ENCODE data around the gene NPW. TPM values are rescaled to one million over a fixed set of nuclear protein-coding genes. Genes with fewer than 3 reads are reported as not detected.

Gene NPW
- total and polyA plus RNA-seq, 2 of the 8 experiments (the other 6 are each of a cell fraction or from before 2014, with no cell fraction given): 4.0 to 10.3 TPM

DNA sequence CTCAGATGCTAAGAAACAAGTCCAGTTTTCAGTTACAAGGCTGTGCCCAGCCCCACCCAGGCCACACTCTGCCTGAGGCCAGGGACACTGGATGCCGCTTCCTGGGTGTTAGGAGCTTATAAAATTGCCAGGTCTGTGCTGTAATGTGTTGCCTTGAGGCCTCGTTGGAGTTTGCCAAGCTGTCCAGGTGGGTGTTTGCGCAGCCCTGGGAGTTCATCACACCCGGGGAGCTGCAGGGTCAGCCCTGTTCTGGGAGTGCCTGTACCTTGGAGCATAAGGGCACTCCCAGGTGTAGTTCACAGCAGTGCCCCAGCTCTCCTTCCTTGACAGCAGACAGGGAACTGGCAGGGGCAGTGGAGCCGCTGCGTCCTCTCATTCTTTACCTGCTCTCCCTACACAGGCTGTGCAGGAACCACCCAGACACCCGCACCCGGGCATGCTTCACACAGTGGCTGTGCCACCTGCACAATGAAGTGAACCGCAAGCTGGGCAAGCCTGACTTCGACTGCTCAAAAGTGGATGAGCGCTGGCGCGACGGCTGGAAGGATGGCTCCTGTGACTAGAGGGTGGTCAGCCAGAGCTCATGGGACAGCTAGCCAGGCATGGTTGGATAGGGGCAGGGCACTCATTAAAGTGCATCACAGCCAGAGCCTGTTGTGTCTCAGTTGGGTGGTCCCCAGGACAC, 34.0 kb upstream of the NPW start:
- POLR2A ChIA-PET (ENCODE audit: partially characterized antibody): interaction anchor here (0.6 to 28.2 kb wide), 11 partner anchors 9 to 232 kb away, joined by 3 to 736 read pairs (median 4); partner anchors contain the start of genes MEIOB, NDUFB10, NTHL1 and RNF151
- H2BK5ac ChIP-seq (ENCODE audit: low read depth, low read length): no peak overlapping the region

More for the DNA sequence above, 34.0 kb upstream of the NPW start:
- FAIRE-seq (no peak), DNase-seq (ENCODE audit: low read depth in 1 of 2, low spot score in 2 of 2) (no peak)
- Histone ChIP-seq H3K4me1 (replicated peaks in 1 of 4; ENCODE audit: control insufficient read depth in 3 of 4, insufficient read depth in 4 of 4, low read length in 3 of 4) (peaks cover 3 to 36% (median 21%) of the 10 kb centered on the region in 4 experiments), H3K23me2 (ENCODE audit: low read depth, low read length) (peaks cover 22% of the 10 kb centered on the region), H2AFZ (ENCODE audit: low read length) (no peak overlapping the region), H3K27me3 (replicated peaks in 1 of 4; ENCODE audit: control insufficient read depth in 3 of 4, extremely low read depth in 1 of 4, insufficient read depth in 3 of 4, low read length in 3 of 4) (peaks cover 9 to 42% (median 39%) of the 10 kb centered on the region in 4 experiments; a peak in 6 of 7 replicates), H3K9me3 (ENCODE audit: insufficient read depth in 2 of 2, low read depth in 1 of 2, low read length in 1 of 2) (no peaks in the 10 kb centered on the region), H3K18ac (ENCODE audit: extremely low read depth, low read length) (no peak overlapping the region), H3K14ac (ENCODE audit: insufficient read length) (no peak overlapping the region), H3K4me3 (ENCODE audit: extremely low read depth in 1 of 4, insufficient read depth in 2 of 4, low read depth in 3 of 4, low read length in 4 of 4) (peak overlapping the region in 1 of 4 experiments; percentile 96; a peak in 3 of 8 replicates), H3K79me1 (ENCODE audit: low read depth, low read length) (no peaks in the 10 kb centered on the region), H2BK20ac (ENCODE audit: low read length) (no peak overlapping the region), H2BK15ac (ENCODE audit: low read length) (no peak overlapping the region), H3K4ac (replicated peaks; ENCODE audit: insufficient read length, low read depth, low read length) (no peak overlapping the region), H4K5ac (ENCODE audit: insufficient read length, low read depth, low read length) (no peak overlapping the region), H2BK12ac (ENCODE audit: low read depth, low read length) (no peak overlapping the region), H4K8ac (ENCODE audit: extremely low read depth, insufficient read depth, low read length) (no peak overlapping the region), H4K91ac (replicated peaks; ENCODE audit: insufficient read length, low read length) (no peak overlapping the region), H2AK5ac (ENCODE audit: low read depth, low read length) (no peak overlapping the region), H2BK120ac (replicated peaks; ENCODE audit: low read depth, low read length) (no peak overlapping the region), H4K20me1 (replicated peaks in 1 of 2; ENCODE audit: control insufficient read depth in 1 of 2, insufficient read depth in 2 of 2, low read length in 2 of 2) (peaks cover 0 to 14% of the 10 kb centered on the region in 2 experiments), H3K23ac (ENCODE audit: insufficient read length) (no peak overlapping the region), H3K79me2 (ENCODE audit: control insufficient read depth in 1 of 2, insufficient read depth in 2 of 2, low read length in 2 of 2) (peaks cover 0 to 9% of the 10 kb centered on the region in 2 experiments; a peak in 1 of 4 replicates), H3K36me3 (ENCODE audit: control insufficient read depth in 2 of 4, insufficient read depth in 4 of 4, low read length in 3 of 4) (peaks cover 2 to 5% (median 3%) of the 10 kb centered on the region in 4 experiments; a peak in 3 of 8 replicates), H3K56ac (replicated peaks; ENCODE audit: insufficient read length, low read depth, low read length) (no peak overlapping the region), H3K4me2 (ENCODE audit: insufficient read depth in 1 of 2, low read depth in 2 of 2, low read length in 2 of 2) (peak overlapping the region; percentile 58 to 85; a peak in 3 of 4 replicates), H3K9ac (replicated peaks in 1 of 4; ENCODE audit: extremely low read depth in 1 of 4, low read depth in 3 of 4, low read length in 3 of 4) (no peak overlapping the region), H3K27ac (ENCODE audit: low read depth, low read length) (no peak overlapping the region)
- WGBS, 2 experiments (ENCODE audit: extremely low coverage in 1 of 2, insufficient coverage in 1 of 2, insufficient read length in 1 of 2, insufficient replicate concordance in 2 of 2, low coverage in 1 of 2, low lambda C conversion rate in 2 of 2, missing lambda C conversion rate in 1 of 2): 91% methylated on average over 14 of the region's 14 CpGs; no CpG with 5 or more reads in 1 of the 2 experiments
- CTCF ChIA-PET (ENCODE audit: partially characterized antibody): interaction anchor here (0.6 to 1.7 kb wide), 2 partner anchors 9 to 31 kb away, joined by 4 read pairs; no protein-coding TSS in a partner anchor
